CD4-positive, alpha-beta T cell treated with Interleukin-6 for 4 hours (primary cell): ENCODE data around the gene IQCF6.
"Not testable (repeated sequence)": the region's sequence is repeated elsewhere in the genome, so short reads cannot be mapped to it uniquely, and the experiment has no call there.

Experiments used
- DNase-seq: peaks from one replicate; pipeline ENCODE4 v3.0.0-alpha.2; 2020; ENCODE audit warnings: mixed read lengths

Gene IQCF6

GRCh38 chr3:51753763-51754750 lies 25.0 kb downstream of the IQCF6 start:
- not testable (repeated sequence) for DNase-seq

- no peak for DNase-seq
These were observed 27.8 kb downstream of the IQCF6 start for GRCh38 chr3:51751287-51751686.

GRCh38 chr3:51750878-51751277 lies 28.2 kb downstream of the IQCF6 start:
- no peak for DNase-seq

GRCh38 chr3:51748327-51748726 lies 30.7 kb downstream of the IQCF6 start:
- no peak for DNase-seq

GRCh38 chr3:51747840-51748239 lies 31.2 kb downstream of the IQCF6 start:
- no peak for DNase-seq

- not testable (repeated sequence) for DNase-seq
These were observed 36.1 kb downstream of the IQCF6 start for GRCh38 chr3:51742978-51743377.

GRCh38 chr3:51742320-51742719 lies 36.7 kb downstream of the IQCF6 start:
- not testable (repeated sequence) for DNase-seq

- DNase-seq = no peak
These were observed 39.9 kb downstream of the IQCF6 start for GRCh38 chr3:51739110-51739509.

- DNase-seq = no peak
These were observed 43.1 kb downstream of the IQCF6 start for GRCh38 chr3:51735950-51736349.

GRCh38 chr3:51735039-51735438 lies 44.0 kb downstream of the IQCF6 start:
- DNase-seq = no peak

GRCh38 chr3:51734572-51734907 lies 44.5 kb downstream of the IQCF6 start:
- no peak for DNase-seq

GRCh38 chr3:51733859-51734571 lies 45.0 kb downstream of the IQCF6 start:
- DNase-seq = no peak

GRCh38 chr3:51729042-51729633 lies 49.9 kb downstream of the IQCF6 start:
- no peak for DNase-seq
